Activated CD8-positive, alpha-beta T cell treated with anti-CD3 and anti-CD28 coated beads for 36 hours (primary cell): ENCODE data around the gene NPC1. TPM values are rescaled to one million over a fixed set of nuclear protein-coding genes. Genes with fewer than 3 reads are reported as not detected.
A peak's percentile ranks its signal among the peaks of the same experiment; 100 is the strongest.

ENCODE experiments used
- ATAC-seq: fragments of 200-7000 bp; cut with Tn5 transposase; one replicate; pipeline ENCODE4 v1.10.0; 2021; ENCODE audit warnings: mild to moderate bottlenecking, moderate library complexity
- CTCF ChIA-PET: fragments of 350-600 bp; sonication (Branson Sonifier 250); formaldehyde crosslinking; loops from one replicate; lab custom pipeline; 2021; ENCODE audit warnings: antibody characterized with exemption; lab: Charles Lee
- POLR2A ChIA-PET: fragments of 350-600 bp; sonication (Branson Sonifier 250); formaldehyde crosslinking; loops from one replicate; lab custom pipeline; 2021; ENCODE audit warnings: antibody characterized with exemption; lab: Charles Lee
- DNase-seq: peaks from one replicate; pipeline ENCODE4 v3.0.0-alpha.2; 2020
- H3K27ac Mint-ChIP-seq: one replicate; pipeline ENCODE4 v1.8.0; 2021; ENCODE audit warnings: mild to moderate bottlenecking, mixed read lengths
- H3K27me3 Mint-ChIP-seq: one replicate; pipeline ENCODE4 v1.8.0; 2021; ENCODE audit warnings: mixed read lengths
- H3K36me3 Mint-ChIP-seq: one replicate; pipeline ENCODE4 v1.8.0; 2021; ENCODE audit warnings: low read depth, mixed read lengths
- H3K4me1 Mint-ChIP-seq: one replicate; pipeline ENCODE4 v1.8.0; 2021; ENCODE audit warnings: low read depth, mixed read lengths
- H3K4me3 Mint-ChIP-seq: one replicate; pipeline ENCODE4 v1.8.0; 2021; ENCODE audit warnings: mild to moderate bottlenecking, moderate library complexity, mixed read lengths
- H3K9me3 Mint-ChIP-seq: one replicate; pipeline ENCODE4 v1.8.0; 2021; ENCODE audit warnings: mixed read lengths
- intact Hi-C: fragments of 100-400 bp; cut with micrococcal nuclease; formaldehyde crosslinking; loops from one replicate; pipeline ENCODE4 v1.10.0; 2022
- total RNA-seq, 2 experiments: library from RNA; stranded (reverse); gene quantifications; one replicate each; pipeline ENCODE4 v1.2.3, GENCODE V29; 2021
- TF ChIP-seq, protein P1 (sequence below): fragments of 200-600 bp; IDR thresholded peaks from one replicate; pipeline ENCODE4 v1.8.0; 2022; ENCODE audit warnings: antibody characterized with exemption, mild to moderate bottlenecking

Gene NPC1
- total RNA-seq, 2 experiments from 2014 or later: 21.5 to 22.9 TPM

GRCh38 chr18:23627321-23627720 is 41.0 kb upstream of the NPC1 start:
- no peak for ATAC-seq
- TF ChIP-seq, protein P1, sequence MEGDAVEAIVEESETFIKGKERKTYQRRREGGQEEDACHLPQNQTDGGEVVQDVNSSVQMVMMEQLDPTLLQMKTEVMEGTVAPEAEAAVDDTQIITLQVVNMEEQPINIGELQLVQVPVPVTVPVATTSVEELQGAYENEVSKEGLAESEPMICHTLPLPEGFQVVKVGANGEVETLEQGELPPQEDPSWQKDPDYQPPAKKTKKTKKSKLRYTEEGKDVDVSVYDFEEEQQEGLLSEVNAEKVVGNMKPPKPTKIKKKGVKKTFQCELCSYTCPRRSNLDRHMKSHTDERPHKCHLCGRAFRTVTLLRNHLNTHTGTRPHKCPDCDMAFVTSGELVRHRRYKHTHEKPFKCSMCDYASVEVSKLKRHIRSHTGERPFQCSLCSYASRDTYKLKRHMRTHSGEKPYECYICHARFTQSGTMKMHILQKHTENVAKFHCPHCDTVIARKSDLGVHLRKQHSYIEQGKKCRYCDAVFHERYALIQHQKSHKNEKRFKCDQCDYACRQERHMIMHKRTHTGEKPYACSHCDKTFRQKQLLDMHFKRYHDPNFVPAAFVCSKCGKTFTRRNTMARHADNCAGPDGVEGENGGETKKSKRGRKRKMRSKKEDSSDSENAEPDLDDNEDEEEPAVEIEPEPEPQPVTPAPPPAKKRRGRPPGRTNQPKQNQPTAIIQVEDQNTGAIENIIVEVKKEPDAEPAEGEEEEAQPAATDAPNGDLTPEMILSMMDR: no peak

GRCh38 chr18:23626451-23627279 is 40.4 kb upstream of the NPC1 start:
- POLR2A ChIA-PET: no interaction called here
- intact Hi-C loops: loop anchor here (10.0 kb wide), 1 partner anchor 288 kb away; no protein-coding TSS in a partner anchor
- no peaks in the 10 kb centered on the region for H3K36me3 Mint-ChIP-seq
- H3K4me1 Mint-ChIP-seq: peaks cover 10% of the 10 kb centered on the region
- H3K4me3 Mint-ChIP-seq: no peak overlapping the region
- TF ChIP-seq, protein P1: no peak
- DNase-seq (no peak), ATAC-seq (peak; percentile 55)
- H3K27me3 Mint-ChIP-seq: peaks cover 4% of the 10 kb centered on the region
- CTCF ChIA-PET: interaction anchor here (1.1 to 6.8 kb wide), 6 partner anchors 9 to 292 kb away, joined by 3 to 57 read pairs (median 6); no protein-coding TSS in a partner anchor
- no peaks in the 10 kb centered on the region for H3K9me3 Mint-ChIP-seq
- peak overlapping the region; percentile 34 for H3K27ac Mint-ChIP-seq

More at GRCh38 chr18:23627321-23627720, 41.0 kb upstream of the NPC1 start:
- H3K4me1 Mint-ChIP-seq: peaks cover 10% of the 10 kb centered on the region
- intact Hi-C loops: loop anchor here (10.0 kb wide), 1 partner anchor 287 kb away; no protein-coding TSS in a partner anchor
- POLR2A ChIA-PET: no interaction called here
- H3K27me3 Mint-ChIP-seq: no peaks in the 10 kb centered on the region
- H3K9me3 Mint-ChIP-seq: no peaks in the 10 kb centered on the region
- H3K4me3 Mint-ChIP-seq: no peak overlapping the region
- no peak overlapping the region for H3K27ac Mint-ChIP-seq
- DNase-seq: no peak
- CTCF ChIA-PET: interaction anchor here (1.1 to 6.8 kb wide), 6 partner anchors 8 to 291 kb away, joined by 3 to 57 read pairs (median 6); no protein-coding TSS in a partner anchor
- H3K36me3 Mint-ChIP-seq: no peaks in the 10 kb centered on the region

- ChIA-PET POLR2A (interaction anchor here (1.0 kb wide), 1 partner anchor 54 kb away, joined by 3 read pairs; no protein-coding TSS in a partner anchor), CTCF (interaction anchor here (1.2 to 6.8 kb wide), 7 partner anchors 9 to 497 kb away, joined by 3 to 57 read pairs (median 5); partner anchors contain the start of gene LAMA3)
- H3K4me3 Mint-ChIP-seq: no peak overlapping the region
Observed at GRCh38 chr18:23623040-23623439, 36.7 kb upstream of the NPC1 start.

GRCh38 chr18:23619388-23619881 is 33.1 kb upstream of the NPC1 start:
- intact Hi-C loops: no loop called here
- ChIA-PET CTCF (interaction anchor here (1.0 kb wide), 1 partner anchor 151 kb away, joined by 3 read pairs; no protein-coding TSS in a partner anchor), POLR2A (no interaction called here)
- peak overlapping the region; percentile 41 for H3K4me3 Mint-ChIP-seq
- no peak overlapping the region for H3K27ac Mint-ChIP-seq
- DNase-seq (peak; percentile 12), ATAC-seq (peak; percentile 38)
- H3K36me3 Mint-ChIP-seq: no peaks in the 10 kb centered on the region
- TF ChIP-seq, protein P1: no peak
- peaks cover 6% of the 10 kb centered on the region for H3K4me1 Mint-ChIP-seq
- H3K27me3 Mint-ChIP-seq: peaks cover 31% of the 10 kb centered on the region
- H3K9me3 Mint-ChIP-seq: no peaks in the 10 kb centered on the region

More at GRCh38 chr18:23623040-23623439, 36.7 kb upstream of the NPC1 start:
- Mint-ChIP-seq H3K27me3 (peaks cover 27% of the 10 kb centered on the region), H3K9me3 (no peaks in the 10 kb centered on the region), H3K27ac (no peak overlapping the region), H3K36me3 (no peaks in the 10 kb centered on the region), H3K4me1 (peaks cover 16% of the 10 kb centered on the region)
- DNase-seq (no peak), ATAC-seq (no peak)
- intact Hi-C loops: loop anchor here (5.0 to 10.0 kb wide), 3 partner anchors 79 to 292 kb away; no protein-coding TSS in a partner anchor
- TF ChIP-seq, protein P1: no peak
